Tibial nerve (tissue), 4 donors: ENCODE measurements around the gene EBF3. TPM values are rescaled to one million over a fixed set of nuclear protein-coding genes. Genes with fewer than 3 reads are reported as not detected.
A peak's percentile ranks its signal among the peaks of the same experiment; 100 is the strongest.

Experiments
- DNase-seq, 2 donors: peaks; one replicate each; pipeline ENCODE4 v3.0.0-alpha.2; 2019; ENCODE audit warnings: low spot score in 2 of 2
- H3K27ac ChIP-seq, 4 donors: fragments of 200-600 bp; sonication (generic) in 3 of 4; one replicate each; pipeline ENCODE4 v1.5.1; 2017 to 2019; ENCODE audit warnings: mild to moderate bottlenecking in 1 of 4
- H3K27me3 ChIP-seq, 2 donors: fragments of 200-600 bp; sonication (generic) in 1 of 2; one replicate each; pipeline versions ENCODE4 v1.5.1 to v1.6.0; 2017 to 2019
- H3K36me3 ChIP-seq, 3 donors: fragments of 200-600 bp; sonication (generic); one replicate each; pipeline ENCODE4 v1.5.1; 2018 to 2019
- H3K4me1 ChIP-seq, 4 donors: fragments of 200-600 bp; sonication (generic) in 3 of 4; one replicate each; pipeline ENCODE4 v1.5.1; 2017 to 2019
- H3K4me3 ChIP-seq, 4 donors: fragments of 200-600 bp; sonication (generic) in 3 of 4; one replicate each; pipeline ENCODE4 v1.5.1; 2017 to 2019; ENCODE audit warnings: mild to moderate bottlenecking in 1 of 4, moderate library complexity in 1 of 4
- H3K9me3 ChIP-seq, 4 donors: fragments of 200-600 bp; sonication (generic) in 3 of 4; one replicate each; pipeline ENCODE4 v1.5.1; 2017 to 2019
- CTCF ChIP-seq, 5 experiments: fragments of 200-600 bp in 3 of 5; fragments of 450-650 bp in 2 of 5; sonication (generic) in 3 of 5; IDR thresholded peaks; one replicate each; pipeline ENCODE4 v1.5.1; 2016 to 2019; ENCODE audit warnings: antibody characterized with exemption in 5 of 5, mild to moderate bottlenecking in 3 of 5, moderate library complexity in 2 of 5
- EP300 ChIP-seq, 2 donors: sonication (generic); formaldehyde crosslinking; IDR thresholded peaks; one replicate each; pipeline ENCODE4 v1.6.1; 2017; ENCODE audit warnings: antibody characterized with exemption in 2 of 2, mild to moderate bottlenecking in 1 of 2
- POLR2A ChIP-seq, 2 donors: fragments of 450-650 bp; IDR thresholded peaks; one replicate each; pipeline ENCODE4 v1.6.1; 2017; ENCODE audit warnings: antibody characterized with exemption in 2 of 2, mild to moderate bottlenecking in 2 of 2, moderate library complexity in 2 of 2
- WGBS, 2 donors: methylation state at CpG; one replicate each; pipeline ENCODE4 v1.1.5; 2018; 5-methylcytosine and 5-hydroxymethylcytosine counted together
- total RNA-seq, 4 donors: library from RNA; depleted of rRNA; stranded (reverse); fragments of >200 nt; gene quantifications; one replicate each; pipeline ENCODE4 v1.1.0, GENCODE V29; 2016

EBF3 gene
- total RNA-seq, 4 donors from 2014 or later = 27.3 to 41.0 (median 31.2) TPM

DNA sequence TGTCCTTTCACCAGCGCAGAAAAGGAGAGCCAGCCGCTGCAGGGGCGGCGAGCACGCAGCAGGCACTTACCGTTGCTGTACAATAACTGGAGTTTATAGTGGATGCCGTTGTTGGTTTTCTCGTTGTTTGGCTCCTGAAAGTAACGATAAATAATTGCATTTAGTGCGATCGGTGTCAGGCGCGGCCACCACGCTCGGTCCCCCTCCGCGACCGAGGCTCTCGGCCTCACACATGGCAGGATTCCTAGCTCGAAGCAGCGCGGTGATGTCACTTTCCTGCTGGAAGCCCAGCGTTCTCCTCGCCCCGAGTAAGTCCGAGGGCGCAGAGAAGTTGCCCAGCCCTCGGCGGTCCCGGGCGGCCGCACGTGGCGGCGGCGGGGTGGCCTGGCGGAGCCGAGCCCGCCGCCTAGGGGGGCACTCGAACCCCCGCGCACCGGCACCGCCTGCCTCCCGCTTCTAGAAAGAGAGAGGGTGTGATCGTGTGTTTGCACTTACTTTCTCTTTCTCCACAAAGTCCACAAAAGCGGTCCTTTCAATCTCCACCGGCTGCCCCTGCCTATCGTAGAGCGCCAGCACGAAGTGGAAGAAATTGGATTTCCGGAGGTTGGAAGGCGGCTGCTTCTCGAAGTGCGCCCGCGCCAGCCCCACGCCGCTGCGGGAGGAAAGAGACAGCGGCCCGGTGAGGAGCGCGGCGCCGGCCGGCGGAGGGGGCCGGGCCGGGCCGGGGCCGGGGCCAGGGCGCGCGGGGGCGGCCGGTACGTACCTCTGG is 1.0 kb downstream of the EBF3 start:
- no peak for TF ChIP-seq POLR2A (IDR thresholded peaks at IDR 0.05)
- peak in 1 of 2 donors; percentile 53 for TF ChIP-seq EP300 (IDR thresholded peaks at IDR 0.05)
- no peak for DNase-seq
- Histone ChIP-seq H3K9me3 (no peaks in the 10 kb centered on the region), H3K36me3 (no peaks in the 10 kb centered on the region), H3K4me1 (peaks cover 0 to 71% (median 17%) of the 10 kb centered on the region in 4 donors), H3K27ac (peak overlapping the region in 3 of 4 donors; percentile 47 to 89 (median 83)), H3K27me3 (peaks cover 0 to 84% of the 10 kb centered on the region in 2 donors), H3K4me3 (peak overlapping the region; percentile 50 to 71 (median 54))
- WGBS, 2 donors = 2 to 3% methylated on average over 52 to 62 of the region's 79 CpGs

DNA sequence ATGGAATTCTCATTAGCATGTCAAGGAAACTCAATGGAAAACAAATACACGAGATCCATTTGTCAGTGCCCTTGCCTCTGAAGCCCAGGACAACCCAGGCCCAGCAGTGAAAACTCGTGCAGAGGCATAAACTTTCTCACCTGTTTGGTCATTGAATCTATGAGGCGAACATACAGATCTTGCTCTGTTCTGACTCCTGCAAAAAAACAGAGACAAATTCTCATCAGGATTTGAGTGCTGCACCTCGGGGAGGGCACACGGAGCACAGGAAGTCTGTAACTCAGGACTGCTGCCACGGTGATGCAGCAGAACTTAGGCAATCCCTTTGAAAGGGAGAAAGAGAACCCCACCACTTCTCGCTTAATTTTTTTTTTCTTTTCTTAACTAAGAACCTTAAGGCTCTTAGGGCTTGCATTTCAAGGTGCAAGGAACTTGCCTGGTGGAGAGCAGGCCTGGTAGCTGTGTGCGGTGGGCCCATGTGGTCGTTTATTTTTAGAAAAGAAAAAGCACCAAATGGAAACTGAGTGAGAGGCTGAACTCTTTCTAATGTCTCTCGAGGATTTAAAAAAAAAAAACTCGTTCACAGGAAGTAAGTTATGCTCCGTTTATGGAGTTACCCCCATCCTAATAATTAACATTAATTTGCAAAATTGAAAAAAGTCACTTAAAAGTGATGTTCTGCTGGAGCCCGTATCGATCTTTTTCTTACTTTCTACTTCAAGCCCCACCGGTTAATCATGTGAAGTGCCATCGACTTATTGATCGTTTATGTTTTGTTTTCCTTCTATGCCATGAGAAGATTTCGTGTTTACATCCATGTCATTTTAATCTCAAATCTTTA is 1.8 kb downstream of the EBF3 start:
- H3K36me3 ChIP-seq = no peaks in the 10 kb centered on the region
- peaks cover 0 to 70% (median 17%) of the 10 kb centered on the region in 4 donors for H3K4me1 ChIP-seq
- H3K27me3 ChIP-seq = peaks cover 0 to 82% of the 10 kb centered on the region in 2 donors
- peak overlapping the region; percentile 50 to 71 (median 54) for H3K4me3 ChIP-seq
- peak overlapping the region in 3 of 4 donors; percentile 2 to 89 (median 83) for H3K27ac ChIP-seq
- TF ChIP-seq POLR2A (IDR thresholded peaks at IDR 0.05) = no peak
- TF ChIP-seq EP300 (IDR thresholded peaks at IDR 0.05) = peak in 1 of 2 donors; percentile 48
- H3K9me3 ChIP-seq = no peaks in the 10 kb centered on the region
- no peak for DNase-seq
- WGBS, 2 donors = 6% methylated on average over 18 of the region's 18 CpGs

DNA sequence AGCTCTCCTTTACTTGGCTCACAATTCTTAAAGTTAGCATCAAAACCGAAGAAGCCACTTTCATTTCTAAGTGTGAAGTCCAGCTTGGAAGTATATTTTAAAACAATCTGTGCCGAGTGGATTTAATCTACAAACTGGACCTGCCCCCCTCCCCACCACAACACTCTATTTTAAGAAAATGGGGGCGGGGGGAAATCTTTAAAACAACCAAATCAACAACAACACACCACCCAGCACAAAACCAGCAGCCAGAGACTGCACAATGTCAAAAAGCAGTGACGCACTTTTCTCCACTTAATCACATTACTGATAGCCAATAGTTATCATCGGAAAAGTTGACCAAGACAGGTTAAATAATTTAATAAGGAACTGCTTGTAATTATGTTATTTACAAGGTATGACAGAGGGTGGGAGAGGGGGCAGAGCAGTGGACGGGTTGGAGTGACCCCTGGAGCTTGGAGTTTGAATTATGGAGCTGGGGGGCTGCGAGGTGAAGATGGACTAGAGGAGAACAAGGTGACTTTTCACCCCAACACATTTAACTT is 2.8 kb downstream of the EBF3 start:
- Histone ChIP-seq H3K27me3 (peaks cover 0 to 82% of the 10 kb centered on the region in 2 donors), H3K36me3 (no peaks in the 10 kb centered on the region), H3K4me3 (peak overlapping the region; percentile 8 to 71 (median 35)), H3K4me1 (peaks cover 0 to 59% (median 17%) of the 10 kb centered on the region in 4 donors), H3K9me3 (no peaks in the 10 kb centered on the region), H3K27ac (peak overlapping the region in 3 of 4 donors; percentile 2 to 89 (median 83))
- DNase-seq = no peak
- TF ChIP-seq EP300 (IDR thresholded peaks at IDR 0.05) (no peak), CTCF (IDR thresholded peaks at IDR 0.05) (no peak), POLR2A (IDR thresholded peaks at IDR 0.05) (no peak)
- WGBS, 2 donors = 8% methylated on average over 7 of the region's 7 CpGs

DNA sequence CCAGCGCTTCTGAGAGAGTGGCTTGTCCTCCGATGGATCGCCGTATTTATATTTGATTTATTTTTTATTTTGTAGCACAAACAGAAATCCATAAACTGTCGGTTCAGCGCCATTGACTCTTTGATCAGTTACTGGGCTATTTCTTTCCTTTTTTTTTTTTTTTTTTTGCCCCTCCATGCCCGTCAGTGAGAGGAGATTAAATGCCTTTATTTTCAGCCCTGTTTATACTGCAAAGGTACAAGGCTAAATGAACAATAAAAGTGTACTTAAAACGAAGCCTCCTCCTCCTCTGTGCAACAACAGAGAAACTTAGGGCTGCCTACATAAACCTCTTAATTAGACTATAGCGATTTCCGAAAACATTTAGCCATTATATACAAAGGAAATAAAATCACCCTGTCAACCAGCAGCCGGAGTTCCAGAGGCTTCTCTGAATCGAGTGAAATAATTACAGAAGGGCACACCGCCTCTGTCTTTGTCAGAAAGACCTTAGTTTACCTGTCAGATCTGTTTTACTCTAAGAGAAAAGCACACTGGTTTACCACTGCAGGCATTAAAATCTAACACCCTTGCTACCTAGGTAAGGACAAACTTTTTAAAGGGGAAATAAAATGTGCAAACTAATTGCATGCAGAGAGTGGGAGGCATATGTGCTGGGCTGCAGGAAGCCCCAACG is 3.5 kb downstream of the EBF3 start:
- Histone ChIP-seq H3K36me3 (no peaks in the 10 kb centered on the region), H3K27ac (peak overlapping the region; percentile 2 to 89 (median 78)), H3K4me1 (peaks cover 0 to 53% (median 17%) of the 10 kb centered on the region in 4 donors), H3K4me3 (peak overlapping the region; percentile 20 to 71 (median 38)), H3K27me3 (peaks cover 0 to 82% of the 10 kb centered on the region in 2 donors), H3K9me3 (no peaks in the 10 kb centered on the region)
- WGBS, 2 donors = 7 to 11% methylated on average over 14 of the region's 14 CpGs
- no peak for DNase-seq
- TF ChIP-seq CTCF (IDR thresholded peaks at IDR 0.05) (no peak), POLR2A (IDR thresholded peaks at IDR 0.05) (no peak), EP300 (IDR thresholded peaks at IDR 0.05) (no peak)

GRCh38 chr10:129959544-129960480 is 4.3 kb downstream of the EBF3 start:
- no peak for TF ChIP-seq CTCF (IDR thresholded peaks at IDR 0.05)
- TF ChIP-seq EP300 (IDR thresholded peaks at IDR 0.05) = peak in 1 of 2 donors; percentile 3
- no peak for DNase-seq
- H3K9me3 ChIP-seq = no peaks in the 10 kb centered on the region
- H3K36me3 ChIP-seq = no peaks in the 10 kb centered on the region
- H3K27me3 ChIP-seq = peaks cover 0 to 82% of the 10 kb centered on the region in 2 donors
- H3K4me1 ChIP-seq = peaks cover 0 to 53% (median 17%) of the 10 kb centered on the region in 4 donors
- WGBS, 2 donors = 8 to 10% methylated on average over 42 to 45 of the region's 83 CpGs
- H3K27ac ChIP-seq = peak overlapping the region; percentile 60 to 89 (median 78)
- H3K4me3 ChIP-seq = peak overlapping the region; percentile 25 to 71 (median 40)
